ENCODE data around the gene NGEF.

DNA sequence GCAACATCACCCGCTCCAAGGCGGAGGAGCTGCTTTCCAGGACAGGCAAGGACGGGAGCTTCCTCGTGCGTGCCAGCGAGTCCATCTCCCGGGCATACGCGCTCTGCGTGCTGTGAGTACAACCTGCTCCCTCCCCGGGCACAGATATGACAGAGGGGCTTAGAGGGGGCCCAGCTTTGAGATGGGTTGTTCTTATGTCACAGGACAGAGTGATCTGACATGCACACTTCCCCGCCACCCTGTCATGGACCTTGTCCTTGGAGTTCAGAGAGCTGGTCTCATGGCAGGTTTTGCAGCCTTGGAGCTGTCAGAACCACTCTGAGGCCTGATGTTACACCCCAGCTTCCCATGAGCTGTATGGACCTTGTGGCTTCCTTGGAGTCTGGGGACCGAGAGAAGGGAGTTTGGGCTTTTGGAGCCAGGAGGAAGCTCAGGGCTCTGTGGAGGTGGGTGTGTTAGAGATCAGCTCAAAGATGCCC is 47.5 kb upstream of the NGEF start:
- TF ChIP-seq POLR2AphosphoS5 (IDR thresholded peaks at IDR 0.05; ENCODE audit: low read length), result peak; percentile 50
- TF ChIP-seq CTCF (IDR thresholded peaks at IDR 0.05 in 2 of 3, conservative IDR thresholded peaks at IDR 0.05 in 1 of 3; ENCODE audit: control insufficient read depth in 2 of 3, extremely low read depth in 1 of 3, insufficient read depth in 1 of 3, low read depth in 3 of 3, low read length in 3 of 3), result no peak
- TF ChIP-seq KDM1A (IDR thresholded peaks at IDR 0.05; ENCODE audit: borderline replicate concordance), result no peak
- no peak for TF ChIP-seq SMAD1 (IDR thresholded peaks at IDR 0.05; ENCODE audit: low read depth, partially characterized antibody)
